ENCODE data around the gene GLYATL3. TPM values are rescaled to one million over a fixed set of nuclear protein-coding genes. Genes with fewer than 3 reads are reported as not detected.

Gene GLYATL3
- polyA plus RNA-seq, 1 of the 3 experiments (the other 2 are of a cell fraction) = not detected

GRCh38 chr6:49564552-49564951 lies 64.8 kb downstream of the GLYATL3 start:
- no peak for DNase-seq
- Histone ChIP-seq H3K4me1 (ENCODE audit: control insufficient read depth in 1 of 2, insufficient read depth in 2 of 2, low read depth in 1 of 2, low read length in 1 of 2) (no peaks in the 10 kb centered on the region), H3K4me3 (ENCODE audit: low read depth in 2 of 2, low read length in 1 of 2) (no peak overlapping the region), H3K79me2 (ENCODE audit: insufficient read depth) (no peaks in the 10 kb centered on the region), H3K9me3 (no peaks in the 10 kb centered on the region), H3K4me2 (no peak overlapping the region), H3F3A (replicated peaks; ENCODE audit: insufficient read depth) (no peaks in the 10 kb centered on the region), H3K27ac (ENCODE audit: low read depth in 2 of 2, low read length in 1 of 2) (no peak overlapping the region), H2AFZ (ENCODE audit: low read depth) (no peak overlapping the region), H3K27me3 (ENCODE audit: insufficient read depth) (no peaks in the 10 kb centered on the region; the same call in 1 of the 2 replicates), H3K9me2 (no peaks in the 10 kb centered on the region), H4K20me1 (ENCODE audit: insufficient read depth) (no peaks in the 10 kb centered on the region), H3K36me3 (replicated peaks in 1 of 2; ENCODE audit: control insufficient read depth in 1 of 2, insufficient read depth in 2 of 2, low read length in 1 of 2) (no peaks in the 10 kb centered on the region), H3K9ac (no peak overlapping the region)
- CTCF ChIA-PET = no interaction called here
- WGBS (ENCODE audit: low lambda C conversion rate) = 6% methylated on average over 1 of the region's 1 CpG
- POLR2A ChIA-PET = no interaction called here
- TF ChIP-seq ZBTB33 (IDR thresholded peaks at IDR 0.05; ENCODE audit: borderline replicate concordance, low read depth) (no peak), JUND (IDR thresholded peaks at IDR 0.05) (no peak), CHD2 (IDR thresholded peaks at IDR 0.05; ENCODE audit: low read length, partially characterized antibody) (no peak), FOXJ3 (CRISPR knock-in tag; IDR thresholded peaks at IDR 0.05) (no peak)
- TF ChIP-seq, protein P1, sequence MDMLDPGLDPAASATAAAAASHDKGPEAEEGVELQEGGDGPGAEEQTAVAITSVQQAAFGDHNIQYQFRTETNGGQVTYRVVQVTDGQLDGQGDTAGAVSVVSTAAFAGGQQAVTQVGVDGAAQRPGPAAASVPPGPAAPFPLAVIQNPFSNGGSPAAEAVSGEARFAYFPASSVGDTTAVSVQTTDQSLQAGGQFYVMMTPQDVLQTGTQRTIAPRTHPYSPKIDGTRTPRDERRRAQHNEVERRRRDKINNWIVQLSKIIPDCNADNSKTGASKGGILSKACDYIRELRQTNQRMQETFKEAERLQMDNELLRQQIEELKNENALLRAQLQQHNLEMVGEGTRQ (IDR thresholded peaks at IDR 0.05; ENCODE audit: borderline replicate concordance, low read depth, low read length) = no peak
- TF ChIP-seq, protein P2, sequence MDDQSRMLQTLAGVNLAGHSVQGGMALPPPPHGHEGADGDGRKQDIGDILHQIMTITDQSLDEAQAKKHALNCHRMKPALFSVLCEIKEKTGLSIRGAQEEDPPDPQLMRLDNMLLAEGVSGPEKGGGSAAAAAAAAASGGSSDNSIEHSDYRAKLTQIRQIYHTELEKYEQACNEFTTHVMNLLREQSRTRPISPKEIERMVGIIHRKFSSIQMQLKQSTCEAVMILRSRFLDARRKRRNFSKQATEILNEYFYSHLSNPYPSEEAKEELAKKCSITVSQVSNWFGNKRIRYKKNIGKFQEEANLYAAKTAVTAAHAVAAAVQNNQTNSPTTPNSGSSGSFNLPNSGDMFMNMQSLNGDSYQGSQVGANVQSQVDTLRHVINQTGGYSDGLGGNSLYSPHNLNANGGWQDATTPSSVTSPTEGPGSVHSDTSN (IDR thresholded peaks at IDR 0.05) = no peak

DNA sequence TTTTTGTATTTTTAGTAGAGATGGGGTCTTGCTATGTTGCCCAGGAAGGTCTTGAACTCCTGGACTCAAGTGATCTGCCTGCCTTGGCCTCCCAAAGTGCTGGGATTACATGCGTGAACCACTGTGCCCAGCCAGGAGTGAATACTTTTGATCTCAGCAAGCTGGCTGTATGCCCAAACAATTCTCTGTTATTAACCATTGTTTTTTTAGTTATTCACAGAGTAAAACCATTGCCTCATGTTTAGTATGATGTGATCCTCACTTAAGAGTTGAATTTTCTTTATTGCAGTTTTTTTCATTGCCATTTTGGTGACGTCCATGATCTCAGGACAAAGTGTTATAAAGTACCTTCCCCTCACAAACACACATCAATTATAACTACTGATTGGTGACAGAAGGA lies 65.5 kb downstream of the GLYATL3 start:
- POLR2A ChIA-PET = no interaction called here
- H3K4me2 ChIP-seq = no peak overlapping the region
- no peak for TF ChIP-seq GATA2 (CRISPR knock-in tag; IDR thresholded peaks at IDR 0.05)
- TF ChIP-seq NFIC (IDR thresholded peaks at IDR 0.05; ENCODE audit: borderline replicate concordance) = no peak
- TF ChIP-seq, protein P3, sequence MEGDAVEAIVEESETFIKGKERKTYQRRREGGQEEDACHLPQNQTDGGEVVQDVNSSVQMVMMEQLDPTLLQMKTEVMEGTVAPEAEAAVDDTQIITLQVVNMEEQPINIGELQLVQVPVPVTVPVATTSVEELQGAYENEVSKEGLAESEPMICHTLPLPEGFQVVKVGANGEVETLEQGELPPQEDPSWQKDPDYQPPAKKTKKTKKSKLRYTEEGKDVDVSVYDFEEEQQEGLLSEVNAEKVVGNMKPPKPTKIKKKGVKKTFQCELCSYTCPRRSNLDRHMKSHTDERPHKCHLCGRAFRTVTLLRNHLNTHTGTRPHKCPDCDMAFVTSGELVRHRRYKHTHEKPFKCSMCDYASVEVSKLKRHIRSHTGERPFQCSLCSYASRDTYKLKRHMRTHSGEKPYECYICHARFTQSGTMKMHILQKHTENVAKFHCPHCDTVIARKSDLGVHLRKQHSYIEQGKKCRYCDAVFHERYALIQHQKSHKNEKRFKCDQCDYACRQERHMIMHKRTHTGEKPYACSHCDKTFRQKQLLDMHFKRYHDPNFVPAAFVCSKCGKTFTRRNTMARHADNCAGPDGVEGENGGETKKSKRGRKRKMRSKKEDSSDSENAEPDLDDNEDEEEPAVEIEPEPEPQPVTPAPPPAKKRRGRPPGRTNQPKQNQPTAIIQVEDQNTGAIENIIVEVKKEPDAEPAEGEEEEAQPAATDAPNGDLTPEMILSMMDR (IDR thresholded peaks at IDR 0.05) = no peak
- no peak for TF ChIP-seq REST (IDR thresholded peaks at IDR 0.05; ENCODE audit: low read depth, low read length)
- no peak for TF ChIP-seq FOXJ3 (CRISPR knock-in tag; IDR thresholded peaks at IDR 0.05)
- no peak for TF ChIP-seq MXI1 (IDR thresholded peaks at IDR 0.05; ENCODE audit: low read depth, low read length)
- no peak for TF ChIP-seq MAX (IDR thresholded peaks at IDR 0.05; ENCODE audit: low read depth)
- no peak for TF ChIP-seq TCF12 (IDR thresholded peaks at IDR 0.05)
- TF ChIP-seq, protein P4, sequence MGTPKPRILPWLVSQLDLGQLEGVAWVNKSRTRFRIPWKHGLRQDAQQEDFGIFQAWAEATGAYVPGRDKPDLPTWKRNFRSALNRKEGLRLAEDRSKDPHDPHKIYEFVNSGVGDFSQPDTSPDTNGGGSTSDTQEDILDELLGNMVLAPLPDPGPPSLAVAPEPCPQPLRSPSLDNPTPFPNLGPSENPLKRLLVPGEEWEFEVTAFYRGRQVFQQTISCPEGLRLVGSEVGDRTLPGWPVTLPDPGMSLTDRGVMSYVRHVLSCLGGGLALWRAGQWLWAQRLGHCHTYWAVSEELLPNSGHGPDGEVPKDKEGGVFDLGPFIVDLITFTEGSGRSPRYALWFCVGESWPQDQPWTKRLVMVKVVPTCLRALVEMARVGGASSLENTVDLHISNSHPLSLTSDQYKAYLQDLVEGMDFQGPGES (IDR thresholded peaks at IDR 0.05; ENCODE audit: low read depth, low read length) = no peak
- TF ChIP-seq TAF1 (IDR thresholded peaks at IDR 0.05; ENCODE audit: borderline replicate concordance, low read depth, low read length) = no peak
- TF ChIP-seq CHD2 (IDR thresholded peaks at IDR 0.05; ENCODE audit: low read length, partially characterized antibody) = no peak
- no peak for TF ChIP-seq POLR2AphosphoS5 (IDR thresholded peaks at IDR 0.05; ENCODE audit: low read depth, low read length)
- TF ChIP-seq RFX5 (IDR thresholded peaks at IDR 0.05; ENCODE audit: low read length) = no peak

More for the DNA sequence above, 65.5 kb downstream of the GLYATL3 start:
- no peaks in the 10 kb centered on the region for H3K36me3 ChIP-seq (replicated peaks in 1 of 2; ENCODE audit: control insufficient read depth in 1 of 2, insufficient read depth in 2 of 2, low read length in 1 of 2)
- H3K9me3 ChIP-seq = no peaks in the 10 kb centered on the region
- H3K4me3 ChIP-seq (ENCODE audit: low read depth in 2 of 2, low read length in 1 of 2) = no peak overlapping the region
- no peak for DNase-seq
- no peak overlapping the region for H2AFZ ChIP-seq (ENCODE audit: low read depth)
- H3K27ac ChIP-seq (ENCODE audit: low read depth in 2 of 2, low read length in 1 of 2) = no peak overlapping the region
- H3K9ac ChIP-seq = no peak overlapping the region
- H3K9me2 ChIP-seq = no peaks in the 10 kb centered on the region
- no peaks in the 10 kb centered on the region for H3K79me2 ChIP-seq (ENCODE audit: insufficient read depth)
- CTCF ChIA-PET = interaction anchor here (1.1 to 4.0 kb wide), 3 partner anchors 17 to 33 kb away, joined by 3 to 16 read pairs (median 3); no protein-coding TSS in a partner anchor
- no peaks in the 10 kb centered on the region; the same call in 1 of the 2 replicates for H3K27me3 ChIP-seq (ENCODE audit: insufficient read depth)
- no peaks in the 10 kb centered on the region for H3K4me1 ChIP-seq (ENCODE audit: control insufficient read depth in 1 of 2, insufficient read depth in 2 of 2, low read depth in 1 of 2, low read length in 1 of 2)
- H4K20me1 ChIP-seq (ENCODE audit: insufficient read depth) = no peaks in the 10 kb centered on the region
- no peaks in the 10 kb centered on the region for H3F3A ChIP-seq (replicated peaks; ENCODE audit: insufficient read depth)
- 25% methylated on average over 2 of the region's 2 CpGs for WGBS (ENCODE audit: low lambda C conversion rate)

Measured in SK-N-SH (cell line).